OCI-LY1 (cell line): Measurements from ENCODE around the gene RNF13.

Source experiments
- EZH2 ChIP-seq: fragments of 200-600 bp; sonication (generic), shearing (Covaris generic); IDR thresholded peaks from 2 replicates; pipeline ENCODE4 v1.8.0; 2017; ENCODE audit warnings: borderline replicate concordance, mixed run types, mild to moderate bottlenecking, antibody characterized with exemption, low read length, moderate library complexity, mixed read lengths
- TF ChIP-seq, protein P1 (sequence below): fragments of 200-600 bp; sonication (generic), shearing (Covaris generic); IDR thresholded peaks from 2 replicates; pipeline ENCODE4 v1.5.1; 2017; ENCODE audit warnings: mild to moderate bottlenecking, antibody characterized with exemption, low read length, moderate library complexity, mixed read lengths

DNA sequence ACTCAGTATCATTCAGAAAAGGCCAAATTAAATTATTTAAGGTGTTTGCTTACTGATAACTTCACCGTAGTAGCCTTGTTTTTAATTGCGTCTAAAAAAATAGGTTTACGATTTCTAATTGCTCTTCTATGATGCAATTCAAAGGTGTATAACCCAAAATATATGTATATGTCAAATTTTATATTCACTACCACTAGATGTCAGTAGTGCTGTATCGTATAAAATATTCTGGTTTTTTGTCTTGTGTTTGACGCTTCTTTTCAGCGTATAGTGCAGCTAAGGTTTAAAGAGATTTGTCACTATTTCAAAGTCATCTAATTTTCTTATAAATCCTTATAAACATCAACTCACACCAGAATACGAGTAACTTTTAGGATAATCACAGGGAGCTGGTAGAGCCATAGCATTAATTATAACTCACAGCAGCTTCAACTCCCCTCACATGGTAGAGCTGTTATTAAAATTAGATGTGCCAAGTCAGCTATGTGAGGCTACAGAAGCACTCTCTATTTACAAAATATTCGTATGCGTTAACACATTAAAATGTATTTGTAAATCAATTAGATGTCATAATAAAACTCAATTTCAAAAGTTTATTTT, 154.2 kb downstream of the RNF13 start:
- no peak for TF ChIP-seq EZH2
- TF ChIP-seq, protein P1, sequence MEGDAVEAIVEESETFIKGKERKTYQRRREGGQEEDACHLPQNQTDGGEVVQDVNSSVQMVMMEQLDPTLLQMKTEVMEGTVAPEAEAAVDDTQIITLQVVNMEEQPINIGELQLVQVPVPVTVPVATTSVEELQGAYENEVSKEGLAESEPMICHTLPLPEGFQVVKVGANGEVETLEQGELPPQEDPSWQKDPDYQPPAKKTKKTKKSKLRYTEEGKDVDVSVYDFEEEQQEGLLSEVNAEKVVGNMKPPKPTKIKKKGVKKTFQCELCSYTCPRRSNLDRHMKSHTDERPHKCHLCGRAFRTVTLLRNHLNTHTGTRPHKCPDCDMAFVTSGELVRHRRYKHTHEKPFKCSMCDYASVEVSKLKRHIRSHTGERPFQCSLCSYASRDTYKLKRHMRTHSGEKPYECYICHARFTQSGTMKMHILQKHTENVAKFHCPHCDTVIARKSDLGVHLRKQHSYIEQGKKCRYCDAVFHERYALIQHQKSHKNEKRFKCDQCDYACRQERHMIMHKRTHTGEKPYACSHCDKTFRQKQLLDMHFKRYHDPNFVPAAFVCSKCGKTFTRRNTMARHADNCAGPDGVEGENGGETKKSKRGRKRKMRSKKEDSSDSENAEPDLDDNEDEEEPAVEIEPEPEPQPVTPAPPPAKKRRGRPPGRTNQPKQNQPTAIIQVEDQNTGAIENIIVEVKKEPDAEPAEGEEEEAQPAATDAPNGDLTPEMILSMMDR: peak; percentile 75
